ENCODE measurements around the gene DMXL2.
"Not testable (repeated sequence)": the region's sequence is repeated elsewhere in the genome, so short reads cannot be mapped to it uniquely, and the experiment has no call there.

Gene DMXL2

DNA sequence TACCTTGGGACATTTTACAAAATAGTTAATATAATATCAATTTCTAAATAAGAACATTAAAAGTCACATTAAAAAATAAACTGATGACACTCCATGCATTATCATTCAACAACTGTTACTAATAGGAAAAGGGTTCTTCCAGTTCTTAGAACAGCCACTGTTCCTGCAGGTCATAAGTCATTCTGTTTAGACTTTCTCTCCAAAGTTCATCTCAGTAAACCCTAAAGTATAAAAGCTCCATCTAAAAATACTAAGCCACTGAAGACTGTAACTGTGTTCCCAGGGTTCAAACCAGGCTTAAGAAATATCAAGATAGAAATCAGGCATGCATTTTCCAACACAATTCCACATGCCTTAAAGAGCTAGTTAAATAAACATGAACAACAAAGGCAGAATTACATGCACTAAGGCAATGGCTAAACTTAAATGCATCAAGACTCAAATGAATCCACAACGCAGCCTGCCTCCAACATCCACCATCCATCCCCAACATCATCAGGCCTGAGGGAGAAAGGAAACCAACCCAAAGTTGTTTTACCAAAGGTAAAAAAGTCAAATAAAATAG, 46.2 kb downstream of the DMXL2 start:
- DNase-seq (ENCODE audit: low read depth): no peak
- TF ChIP-seq CTCF (IDR thresholded peaks at IDR 0.05; ENCODE audit: insufficient read depth, low read depth, low read length, missing control alignments): no peak
- H3K4me3 ChIP-seq (ENCODE audit: low read depth, low read length): no peak overlapping the region

DNA sequence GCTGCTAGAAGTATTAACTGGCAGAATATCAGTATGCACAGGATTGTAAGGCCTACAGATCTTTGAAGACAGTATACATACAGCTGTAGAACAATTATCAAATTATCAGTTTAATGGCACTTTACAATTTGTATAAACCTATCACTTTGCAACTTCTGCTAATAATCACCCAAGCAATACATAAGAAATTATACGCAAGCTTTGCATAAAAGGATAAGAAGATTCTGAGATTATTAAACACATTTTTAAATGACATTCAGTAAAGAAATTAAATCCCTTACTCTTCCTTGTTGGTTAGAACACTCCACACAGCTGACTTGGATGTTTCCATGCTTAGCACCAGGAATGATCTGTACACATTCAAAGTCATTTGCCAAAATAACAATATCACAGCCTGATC, 46.8 kb downstream of the DMXL2 start:
- no peak for DNase-seq (ENCODE audit: low read depth)
- no peak for TF ChIP-seq CTCF (IDR thresholded peaks at IDR 0.05; ENCODE audit: insufficient read depth, low read depth, low read length, missing control alignments)
- H3K4me3 ChIP-seq (ENCODE audit: low read depth, low read length): no peak overlapping the region

GRCh38 chr15:51573352-51573751, 49.2 kb downstream of the DMXL2 start:
- not testable (repeated sequence) for DNase-seq (ENCODE audit: low read depth); H3K4me3 ChIP-seq (ENCODE audit: low read depth, low read length)

GRCh38 chr15:51568939-51569784, 53.4 kb downstream of the DMXL2 start:
- not testable (repeated sequence) for DNase-seq (ENCODE audit: low read depth); H3K4me3 ChIP-seq (ENCODE audit: low read depth, low read length)

DNA sequence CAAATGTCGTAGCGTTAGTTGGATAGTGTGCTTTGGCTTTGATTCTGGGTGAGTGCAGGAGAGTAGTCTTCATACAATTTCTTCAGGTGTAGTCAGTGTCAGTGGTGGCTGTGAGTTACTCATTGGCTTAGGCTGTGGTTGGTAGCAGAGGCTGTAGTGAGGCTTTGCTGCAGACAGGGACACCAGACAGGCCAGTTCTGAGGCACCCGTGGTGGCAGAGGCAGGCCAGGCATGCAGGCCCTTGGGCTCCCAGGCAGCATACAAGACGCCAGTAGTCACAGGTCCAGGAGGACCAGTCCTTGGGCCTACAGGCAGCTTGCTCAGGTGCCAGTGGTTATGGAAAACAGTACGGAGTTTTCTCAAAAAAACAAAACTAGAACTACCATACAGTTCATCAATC, 61.3 kb downstream of the DMXL2 start:
- DNase-seq (ENCODE audit: low read depth): no peak
- no peak overlapping the region for H3K4me3 ChIP-seq (ENCODE audit: low read depth, low read length)
- TF ChIP-seq CTCF (IDR thresholded peaks at IDR 0.05; ENCODE audit: insufficient read depth, low read depth, low read length, missing control alignments): no peak

DNA sequence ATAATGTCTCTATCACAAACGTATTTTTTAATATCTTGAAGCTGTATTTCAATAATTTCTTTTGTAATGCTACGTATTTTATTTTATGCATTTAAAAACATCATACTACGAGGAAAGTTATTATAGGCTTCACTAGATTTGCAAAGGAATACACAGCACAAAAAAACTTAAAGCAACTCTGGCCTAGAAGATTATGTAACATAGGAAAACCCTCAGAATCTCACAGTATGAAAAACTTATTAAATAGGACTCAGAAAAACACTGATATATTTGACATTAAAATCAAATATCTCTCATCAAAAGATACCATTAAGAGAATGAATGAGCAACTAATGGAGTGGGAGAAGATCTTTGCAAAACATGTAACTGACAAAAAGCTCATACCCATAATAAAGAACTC, 63.7 kb downstream of the DMXL2 start:
- no peak for TF ChIP-seq CTCF (IDR thresholded peaks at IDR 0.05; ENCODE audit: insufficient read depth, low read depth, low read length, missing control alignments)
- no peak overlapping the region for H3K4me3 ChIP-seq (ENCODE audit: low read depth, low read length)
- no peak for DNase-seq (ENCODE audit: low read depth)

GRCh38 chr15:51558411-51558810, 64.2 kb downstream of the DMXL2 start:
- no peak overlapping the region for H3K4me3 ChIP-seq (ENCODE audit: low read depth, low read length)
- DNase-seq (ENCODE audit: low read depth): no peak
- no peak for TF ChIP-seq CTCF (IDR thresholded peaks at IDR 0.05; ENCODE audit: insufficient read depth, low read depth, low read length, missing control alignments)

- no peak for DNase-seq (ENCODE audit: low read depth)
- no peak for TF ChIP-seq CTCF (IDR thresholded peaks at IDR 0.05; ENCODE audit: insufficient read depth, low read depth, low read length, missing control alignments)
- H3K4me3 ChIP-seq (ENCODE audit: low read depth, low read length): no peak overlapping the region
These were observed 71.7 kb downstream of the DMXL2 start for GRCh38 chr15:51550841-51551240.

All from GM12865 (cell line).